ENCODE measurements around the gene PRKACA.

Gene PRKACA

GRCh38 chr19:14091813-14092462 lies 25.6 kb downstream of the PRKACA start:
- DNase-seq = no peak

- DNase-seq = peak; percentile 70
Observed at GRCh38 chr19:14091081-14091812, 26.3 kb downstream of the PRKACA start.

GRCh38 chr19:14090509-14091080 lies 27.0 kb downstream of the PRKACA start, which contains the start of gene SAMD1:
Gene SAMD1 (minus strand): TSS chr19:14090751.
- DNase-seq = peak; percentile 50

GRCh38 chr19:14089662-14090508 lies 27.7 kb downstream of the PRKACA start:
- DNase-seq = peak; percentile 35

GRCh38 chr19:14089412-14089661 lies 28.2 kb downstream of the PRKACA start:
- DNase-seq = no peak

- no peak for DNase-seq
Observed at GRCh38 chr19:14088634-14089411, 28.7 kb downstream of the PRKACA start.

GRCh38 chr19:14086098-14086497 lies 31.5 kb downstream of the PRKACA start:
- no peak for DNase-seq

GRCh38 chr19:14085309-14085995 lies 32.1 kb downstream of the PRKACA start, which contains the start of gene C19orf67:
Gene C19orf67 (minus strand): TSS chr19:14085783. CDS start chr19:14085627, 156 bp downstream.
- DNase-seq = no peak

GRCh38 chr19:14082675-14082960 lies 34.9 kb downstream of the PRKACA start:
- no peak for DNase-seq

- no peak for DNase-seq
Observed at GRCh38 chr19:14081797-14082674, 35.5 kb downstream of the PRKACA start.

GRCh38 chr19:14080887-14081796 lies 36.4 kb downstream of the PRKACA start:
- DNase-seq = peak; percentile 97

- no peak for DNase-seq
Observed at GRCh38 chr19:14078411-14078810, 39.2 kb downstream of the PRKACA start.

- DNase-seq = no peak
Observed at GRCh38 chr19:14073925-14074838, 43.4 kb downstream of the PRKACA start.

- DNase-seq = peak; percentile 34
Observed at GRCh38 chr19:14073261-14073924, 44.2 kb downstream of the PRKACA start.

- DNase-seq = no peak
Observed at GRCh38 chr19:14072535-14073260, 44.9 kb downstream of the PRKACA start, which contains the start of gene MISP3. Gene MISP3 (plus strand): TSS chr19:14072786. CDS start chr19:14073310, 524 bp downstream.

- no peak for DNase-seq
Observed at GRCh38 chr19:14070268-14071050, 47.1 kb downstream of the PRKACA start.

GRCh38 chr19:14066134-14066533 lies 51.4 kb downstream of the PRKACA start:
- no peak for DNase-seq
